Mesodermal cell (in vitro differentiated cells): Measurements from ENCODE around the gene SLCO3A1.

Experiments
- H3K27ac ChIP-seq: 2 replicates; pipeline ENCODE4 v1.7.0; 2013; ENCODE audit warnings: mild to moderate bottlenecking, low read depth, low read length, moderate library complexity; ENCODE audit not compliant: severe bottlenecking
- H3K36me3 ChIP-seq: 2 replicates; pipeline ENCODE4 v1.7.1; 2013; ENCODE audit warnings: mild to moderate bottlenecking, low read length, moderate library complexity; ENCODE audit not compliant: control insufficient read depth, insufficient read depth
- H3K4me1 ChIP-seq: one replicate; pipeline ENCODE4 v1.7.1; 2013; ENCODE audit warnings: mild to moderate bottlenecking, low read length; ENCODE audit not compliant: insufficient read depth, control insufficient read depth, poor library complexity, severe bottlenecking
- H3K4me3 ChIP-seq: 2 replicates; pipeline ENCODE4 v1.7.0; 2013; ENCODE audit warnings: low read length, control low read depth, mild to moderate bottlenecking; ENCODE audit not compliant: insufficient read depth, poor library complexity, severe bottlenecking; ENCODE audit errors: extremely low read depth
- H3K9me3 ChIP-seq: 2 replicates; pipeline ENCODE4 v1.7.1; 2013; ENCODE audit warnings: mild to moderate bottlenecking, low read length, moderate library complexity; ENCODE audit not compliant: control insufficient read depth
- WGBS, 2 experiments: methylation state at CpG; one replicate each; pipeline ENCODE4 v1.1.5; 2013; ENCODE audit warnings: missing lambda C conversion rate in 2 of 2; ENCODE audit not compliant: insufficient coverage in 2 of 2; 5-methylcytosine and 5-hydroxymethylcytosine counted together

Gene SLCO3A1

DNA sequence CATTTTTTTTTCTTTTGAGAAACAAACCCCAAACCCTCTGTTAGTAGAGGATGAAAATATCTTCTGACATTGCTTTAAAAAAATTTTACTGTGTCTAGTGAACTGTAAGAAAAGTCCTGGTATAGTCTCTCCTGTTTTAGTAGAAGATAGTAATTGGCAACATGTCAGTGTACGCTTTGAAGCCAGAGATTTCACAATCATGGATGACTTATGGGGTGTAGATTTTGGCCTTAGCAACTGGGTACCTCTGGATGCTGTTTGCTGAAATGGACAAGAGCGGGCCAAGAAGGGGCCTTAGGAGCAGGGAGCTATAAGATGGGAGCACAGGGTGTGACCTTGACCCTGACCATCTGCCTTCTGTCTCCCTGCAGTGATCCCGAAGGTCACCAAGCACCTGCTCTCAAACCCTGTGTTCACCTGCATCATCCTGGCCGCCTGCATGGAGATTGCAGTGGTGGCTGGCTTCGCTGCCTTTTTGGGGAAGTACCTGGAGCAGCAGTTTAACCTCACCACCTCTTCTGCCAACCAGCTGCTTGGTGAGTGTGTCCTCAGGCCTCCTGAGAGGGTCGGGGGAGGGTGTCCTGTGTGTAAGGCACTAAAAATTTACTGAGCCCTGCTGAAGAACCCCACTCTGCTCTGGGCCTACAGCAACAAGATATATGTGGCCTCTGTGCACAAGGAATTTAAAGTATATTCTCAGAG lies 266.7 kb downstream of the SLCO3A1 start:
- no peaks in the 10 kb centered on the region for H3K9me3 ChIP-seq
- H3K27ac ChIP-seq: no peak overlapping the region
- 67 to 97% methylated on average over 4 to 5 of the region's 6 CpGs for WGBS, 2 experiments
- peaks cover 4% of the 10 kb centered on the region for H3K36me3 ChIP-seq
- no peaks in the 10 kb centered on the region for H3K4me1 ChIP-seq
- no peak overlapping the region for H3K4me3 ChIP-seq

DNA sequence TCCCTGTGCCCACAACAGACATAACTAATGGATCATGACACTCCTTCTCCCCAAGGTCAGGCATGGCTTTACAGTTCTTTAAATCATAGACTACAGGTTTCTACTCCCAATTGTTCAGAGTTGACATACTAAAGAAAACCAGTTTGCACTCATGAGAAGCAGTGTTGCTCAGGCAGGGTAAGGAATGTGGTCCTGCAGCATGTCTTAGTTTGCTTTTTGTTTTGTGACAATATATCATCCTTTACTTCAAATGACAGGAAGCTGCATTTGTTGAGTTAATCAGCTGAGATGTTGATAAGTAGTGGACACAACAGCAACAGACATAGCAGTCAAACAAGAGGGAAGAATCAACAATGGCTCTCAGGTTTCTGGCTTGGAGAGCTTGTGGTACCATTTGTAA lies 267.5 kb downstream of the SLCO3A1 start:
- no peaks in the 10 kb centered on the region for H3K9me3 ChIP-seq
- peaks cover 4% of the 10 kb centered on the region for H3K36me3 ChIP-seq
- H3K4me1 ChIP-seq: no peaks in the 10 kb centered on the region
- H3K4me3 ChIP-seq: no peak overlapping the region
- no peak overlapping the region for H3K27ac ChIP-seq

DNA sequence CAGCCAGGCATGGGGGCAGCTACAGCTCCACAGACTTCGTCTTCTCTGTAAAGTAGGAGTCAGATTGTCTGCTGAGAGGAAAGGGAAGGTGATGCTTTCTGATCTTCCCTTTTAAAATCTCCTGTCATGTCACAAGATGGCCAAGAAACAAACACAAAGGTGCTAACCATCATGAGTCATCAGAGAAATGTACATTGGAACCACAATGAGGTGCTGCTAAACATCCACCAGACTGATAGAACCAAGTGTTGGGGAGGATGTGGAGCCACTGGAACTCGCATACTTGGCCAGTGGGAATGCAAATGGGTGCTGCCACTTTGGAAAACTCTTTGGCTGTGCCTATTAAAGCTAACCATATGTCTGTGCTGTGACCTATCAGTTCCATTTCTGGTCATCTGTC lies 268.8 kb downstream of the SLCO3A1 start:
- no peaks in the 10 kb centered on the region for H3K4me1 ChIP-seq
- H3K9me3 ChIP-seq: no peaks in the 10 kb centered on the region
- no peak overlapping the region for H3K4me3 ChIP-seq
- H3K36me3 ChIP-seq: peaks cover 4% of the 10 kb centered on the region
- 17 to 77% methylated on average over 1 to 2 of the region's 2 CpGs for WGBS, 2 experiments
- no peak overlapping the region for H3K27ac ChIP-seq

DNA sequence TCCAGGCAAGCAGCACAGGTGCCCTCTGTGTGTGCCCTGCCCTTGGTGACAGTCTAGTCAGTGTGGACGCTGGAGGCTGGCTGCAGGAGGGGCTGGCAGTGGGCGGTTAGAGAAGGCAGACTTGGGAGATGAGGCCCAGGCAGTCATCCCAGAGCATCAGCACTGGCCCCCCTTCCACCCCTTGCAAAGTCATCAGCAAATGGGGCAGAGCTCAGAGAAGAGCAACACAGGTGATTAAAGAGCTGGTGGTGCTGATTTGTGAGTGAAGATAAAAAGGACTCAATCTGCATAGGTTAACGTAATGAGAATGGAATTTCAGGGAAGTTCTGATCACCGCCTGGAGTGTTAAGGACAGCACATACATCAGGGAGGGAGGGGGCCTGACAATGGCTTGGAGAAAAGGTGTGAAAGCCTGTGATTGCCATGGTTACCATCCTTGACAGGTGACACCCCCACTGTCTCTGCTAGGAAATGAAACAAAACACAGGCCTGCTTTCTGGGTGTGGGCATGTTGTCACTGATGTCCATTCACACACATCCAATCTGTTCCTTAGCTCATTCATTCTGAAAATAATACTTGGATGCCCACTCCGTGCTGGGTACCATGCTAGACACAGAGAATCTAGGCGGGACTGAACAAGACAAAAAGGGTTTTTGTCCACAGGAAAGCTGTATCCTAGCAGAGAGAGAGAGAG lies 270.6 kb downstream of the SLCO3A1 start:
- H3K4me3 ChIP-seq: no peak overlapping the region
- no peaks in the 10 kb centered on the region for H3K4me1 ChIP-seq
- WGBS, 2 experiments: 54 to 64% methylated on average over 4 to 5 of the region's 6 CpGs
- peaks cover 4% of the 10 kb centered on the region for H3K36me3 ChIP-seq
- no peak overlapping the region for H3K27ac ChIP-seq
- H3K9me3 ChIP-seq: no peaks in the 10 kb centered on the region

DNA sequence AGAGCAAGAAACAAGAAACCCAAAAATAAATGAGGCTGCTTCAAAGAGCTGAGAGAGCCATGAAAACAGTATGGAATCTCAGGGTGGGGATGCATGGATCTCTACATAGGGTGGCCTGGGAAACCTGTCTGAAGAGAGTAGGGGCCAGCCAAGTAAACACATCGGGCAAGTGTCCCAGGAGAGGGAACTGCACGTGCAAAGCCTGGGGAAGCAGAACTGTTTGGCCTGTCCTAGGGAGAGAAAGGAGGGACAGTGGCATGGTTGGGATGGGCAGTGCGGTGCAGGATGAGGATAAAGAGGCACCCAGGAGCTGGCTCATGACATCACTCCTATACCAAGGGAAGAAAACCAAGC lies 271.1 kb downstream of the SLCO3A1 start:
- H3K36me3 ChIP-seq: peaks cover 4% of the 10 kb centered on the region
- 83% methylated on average over 2 of the region's 3 CpGs; no CpG with 5 or more reads in 1 of the 2 experiments for WGBS, 2 experiments
- no peaks in the 10 kb centered on the region for H3K4me1 ChIP-seq
- H3K4me3 ChIP-seq: no peak overlapping the region
- H3K27ac ChIP-seq: no peak overlapping the region
- no peaks in the 10 kb centered on the region for H3K9me3 ChIP-seq

DNA sequence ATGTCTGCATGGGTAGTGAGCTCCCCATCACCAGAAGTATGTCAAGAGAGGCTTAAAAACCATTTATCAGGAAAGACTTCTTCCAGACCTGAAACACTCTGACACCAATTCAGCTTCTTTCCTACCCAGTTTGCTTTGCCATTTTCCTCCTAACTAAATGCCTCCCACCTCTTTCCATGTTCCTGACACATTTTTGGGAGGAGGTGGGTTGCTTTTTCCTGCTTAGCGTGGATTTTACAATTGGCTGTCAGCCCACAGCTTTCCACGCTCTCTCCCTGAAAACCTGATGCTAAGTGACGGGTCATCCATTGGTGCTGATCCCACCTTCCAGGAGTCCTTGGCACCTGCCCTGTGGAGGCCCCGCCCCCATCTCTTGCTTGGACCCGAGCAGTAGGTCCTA lies 275.3 kb downstream of the SLCO3A1 start:
- Histone ChIP-seq H3K4me3 (no peak overlapping the region), H3K27ac (no peak overlapping the region), H3K36me3 (no peaks in the 10 kb centered on the region), H3K4me1 (peaks cover 6% of the 10 kb centered on the region), H3K9me3 (no peaks in the 10 kb centered on the region)
- WGBS, 2 experiments: 91% methylated on average over 3 to 4 of the region's 5 CpGs

DNA sequence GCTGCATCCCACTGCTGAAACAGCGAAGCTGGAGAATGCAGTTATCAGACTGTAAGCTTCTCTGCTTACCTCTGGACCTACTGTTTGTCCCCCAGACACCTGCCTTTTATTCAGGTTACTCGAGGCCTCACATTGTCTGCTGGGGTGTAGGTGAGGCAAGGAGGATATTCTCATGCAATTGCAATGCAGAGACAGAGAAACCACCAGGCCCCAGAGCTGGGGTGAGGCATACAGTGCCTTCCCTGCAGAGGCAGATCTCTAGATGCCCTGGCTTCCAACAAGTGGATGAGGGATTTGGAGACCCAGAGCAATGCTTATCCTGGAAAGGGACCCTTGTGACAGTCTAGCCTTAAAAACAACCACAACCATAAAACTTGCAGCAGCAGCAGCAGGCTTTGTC lies 276.7 kb downstream of the SLCO3A1 start:
- WGBS, 2 experiments: 67 to 100% methylated on average over 1 of the region's 2 CpGs
- Histone ChIP-seq H3K4me1 (peaks cover 6% of the 10 kb centered on the region), H3K27ac (no peak overlapping the region), H3K9me3 (no peaks in the 10 kb centered on the region), H3K4me3 (no peak overlapping the region), H3K36me3 (no peaks in the 10 kb centered on the region)

DNA sequence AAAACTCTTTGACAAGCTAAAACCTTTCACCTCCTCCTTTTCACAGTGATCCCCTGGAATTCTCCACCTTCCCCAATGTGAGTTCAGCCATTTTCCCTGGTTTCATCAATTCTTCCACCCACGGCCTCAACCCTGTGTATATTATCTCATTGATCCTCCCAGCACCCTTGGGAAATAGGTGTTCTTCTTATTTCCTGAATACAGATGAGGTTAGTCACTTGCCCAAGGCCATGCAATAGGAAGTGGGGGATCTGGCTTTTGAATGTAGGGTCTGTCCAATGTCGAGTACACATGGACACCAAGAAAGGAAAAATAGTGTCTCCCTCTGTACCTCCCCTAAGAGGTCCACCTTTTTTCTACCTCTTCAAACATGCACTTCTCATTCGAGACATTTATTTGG lies 277.4 kb downstream of the SLCO3A1 start:
- H3K36me3 ChIP-seq: no peaks in the 10 kb centered on the region
- WGBS, 2 experiments: 86 to 100% methylated on average over 1 to 2 of the region's 3 CpGs
- H3K9me3 ChIP-seq: no peaks in the 10 kb centered on the region
- peaks cover 6% of the 10 kb centered on the region for H3K4me1 ChIP-seq
- no peak overlapping the region for H3K27ac ChIP-seq
- no peak overlapping the region for H3K4me3 ChIP-seq

DNA sequence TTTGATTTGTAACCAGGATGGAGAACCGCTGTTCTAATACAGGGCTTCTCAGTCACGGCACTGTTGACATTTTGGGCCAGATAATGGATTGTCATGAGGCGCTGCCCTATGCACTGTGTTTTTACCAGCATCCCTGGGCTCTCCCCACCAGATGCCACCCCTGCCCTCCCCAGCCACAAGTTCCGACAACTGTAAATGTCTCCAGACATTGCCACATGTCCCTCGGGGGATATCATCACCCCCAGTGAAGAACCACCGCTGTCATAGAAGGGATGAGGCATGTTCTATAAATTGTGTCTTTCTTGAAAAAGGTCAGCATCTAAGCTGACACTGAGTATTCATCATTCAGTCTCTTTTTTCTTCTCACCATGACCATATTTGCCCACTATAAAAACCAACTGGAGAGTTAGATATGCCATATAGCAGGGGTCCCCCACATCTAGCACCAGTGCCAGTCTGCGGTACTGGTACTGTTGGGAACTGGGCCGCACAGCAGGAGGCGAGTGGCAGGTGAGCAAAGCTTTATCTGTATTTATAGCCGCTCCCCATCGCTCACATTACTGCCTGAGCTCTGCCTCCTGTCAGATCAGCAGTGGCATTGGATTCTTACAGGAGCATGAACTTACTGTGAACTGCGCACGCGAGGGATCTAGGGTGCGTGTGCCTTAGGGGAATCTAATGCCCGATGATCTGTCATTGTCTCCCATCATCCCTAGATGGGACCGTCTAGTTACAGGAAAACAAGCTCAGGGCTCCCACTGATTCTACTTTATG lies 279.7 kb downstream of the SLCO3A1 start:
- 94 to 96% methylated on average over 11 to 15 of the region's 17 CpGs for WGBS, 2 experiments
- no peak overlapping the region for H3K4me3 ChIP-seq
- no peaks in the 10 kb centered on the region for H3K9me3 ChIP-seq
- H3K4me1 ChIP-seq: peaks cover 6% of the 10 kb centered on the region
- no peaks in the 10 kb centered on the region for H3K36me3 ChIP-seq
- no peak overlapping the region for H3K27ac ChIP-seq

DNA sequence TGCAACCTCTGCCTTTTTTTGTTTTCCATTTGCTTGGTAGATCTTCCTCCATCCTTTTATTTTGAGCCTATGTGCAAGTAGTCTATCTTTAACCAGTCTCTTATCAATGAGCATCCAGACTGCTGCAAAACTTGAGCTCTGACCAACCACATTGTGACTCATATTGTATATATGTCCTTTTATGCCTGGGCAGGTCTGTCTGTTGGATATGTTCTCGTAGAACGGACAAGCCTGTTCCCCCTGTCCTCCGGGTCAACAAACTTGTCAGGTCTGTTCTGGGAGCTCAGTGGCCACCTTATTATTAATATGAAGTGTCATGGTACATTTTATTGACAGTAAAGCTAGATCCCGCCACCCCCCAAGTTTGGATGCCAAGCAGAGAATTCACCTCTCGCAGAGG lies 287.3 kb downstream of the SLCO3A1 start:
- Histone ChIP-seq H3K27ac (no peak overlapping the region), H3K4me3 (no peak overlapping the region), H3K4me1 (no peaks in the 10 kb centered on the region), H3K9me3 (peaks cover 4% of the 10 kb centered on the region), H3K36me3 (peaks cover 3% of the 10 kb centered on the region)
- WGBS, 2 experiments: 80% methylated on average over 1 of the region's 5 CpGs; no CpG with 5 or more reads in 1 of the 2 experiments

DNA sequence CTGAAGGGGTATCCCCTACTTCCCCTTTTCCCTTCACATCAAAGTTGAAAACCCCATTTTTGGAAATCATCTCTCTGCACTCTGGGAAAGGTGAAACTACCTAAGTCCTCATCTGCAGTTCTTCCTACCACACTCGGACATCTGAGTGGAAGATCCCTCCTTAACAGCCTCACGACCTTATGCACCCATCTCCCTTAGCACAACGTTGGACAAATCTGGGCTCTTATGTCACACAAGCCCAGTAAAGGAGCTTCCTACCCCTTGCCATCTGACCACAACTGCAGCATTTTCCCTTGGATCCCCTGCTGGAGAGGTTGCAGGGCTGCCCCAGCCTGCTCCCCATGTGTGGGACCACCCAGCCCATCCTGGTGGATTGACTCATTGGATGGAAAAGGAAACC lies 288.1 kb downstream of the SLCO3A1 start:
- H3K36me3 ChIP-seq: peaks cover 3% of the 10 kb centered on the region
- peaks cover 4% of the 10 kb centered on the region for H3K9me3 ChIP-seq
- 83 to 91% methylated on average over 3 of the region's 3 CpGs for WGBS, 2 experiments
- H3K4me1 ChIP-seq: no peaks in the 10 kb centered on the region
- no peak overlapping the region for H3K27ac ChIP-seq
- H3K4me3 ChIP-seq: no peak overlapping the region
